GM15510 (cell line): ENCODE results near the gene NKD1.
A peak's percentile ranks its signal among the peaks of the same experiment; 100 is the strongest.

Experiments used
- POLR2A ChIP-seq: IDR thresholded peaks from 3 replicates; pipeline ENCODE4 v1.6.1; 2011; ENCODE audit warnings: borderline replicate concordance; ENCODE audit not compliant: insufficient read length; ENCODE audit errors: extremely low read depth

NKD1 gene

DNA sequence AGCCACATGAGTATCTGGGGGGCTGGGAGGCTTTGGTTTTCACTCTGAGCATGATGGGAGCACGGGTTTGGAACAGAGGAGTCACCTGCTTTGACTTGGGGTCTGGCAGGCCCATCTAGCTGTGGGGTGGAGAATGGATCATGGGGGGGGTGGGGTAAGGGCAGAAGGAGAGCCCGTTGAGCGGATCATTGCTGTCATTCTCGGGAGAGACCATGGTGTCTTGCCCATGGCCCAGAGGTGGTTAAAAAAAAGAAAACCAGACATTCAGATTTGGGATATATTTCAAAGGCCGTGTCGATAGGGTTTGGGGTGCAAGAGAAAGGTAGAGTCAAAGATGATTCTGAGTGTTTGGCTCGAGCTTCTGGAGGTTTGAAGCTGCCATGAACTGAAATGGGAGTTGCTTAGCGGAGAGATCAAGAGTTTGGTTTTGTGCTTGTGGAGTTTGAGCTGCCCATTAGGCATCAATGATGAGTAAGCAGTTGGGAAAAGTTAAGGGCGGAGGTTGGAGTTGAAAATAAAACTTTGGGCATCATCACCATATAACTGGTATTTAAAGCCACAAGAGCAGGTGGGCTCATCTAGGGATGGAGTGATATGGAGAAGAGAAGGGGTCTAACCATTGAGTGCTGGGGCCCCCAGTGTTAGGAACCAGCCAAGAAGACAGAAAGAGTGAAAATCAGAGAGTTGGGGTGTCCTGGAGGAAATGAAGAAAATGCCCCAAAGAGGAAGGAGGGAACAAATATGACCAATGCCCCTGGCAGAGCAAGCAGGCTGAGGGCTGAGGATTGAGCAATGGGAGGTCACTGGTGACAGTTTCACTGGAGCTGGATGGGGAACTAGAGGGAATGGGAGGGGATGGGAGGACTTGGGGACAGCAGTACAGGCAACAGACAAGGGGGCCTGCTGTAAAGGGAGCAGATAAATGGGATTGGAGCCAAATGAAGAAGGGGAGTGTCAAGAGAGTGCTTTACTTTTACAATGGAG lies 147.1 kb downstream of the NKD1 start:
- TF ChIP-seq POLR2A = no peak

DNA sequence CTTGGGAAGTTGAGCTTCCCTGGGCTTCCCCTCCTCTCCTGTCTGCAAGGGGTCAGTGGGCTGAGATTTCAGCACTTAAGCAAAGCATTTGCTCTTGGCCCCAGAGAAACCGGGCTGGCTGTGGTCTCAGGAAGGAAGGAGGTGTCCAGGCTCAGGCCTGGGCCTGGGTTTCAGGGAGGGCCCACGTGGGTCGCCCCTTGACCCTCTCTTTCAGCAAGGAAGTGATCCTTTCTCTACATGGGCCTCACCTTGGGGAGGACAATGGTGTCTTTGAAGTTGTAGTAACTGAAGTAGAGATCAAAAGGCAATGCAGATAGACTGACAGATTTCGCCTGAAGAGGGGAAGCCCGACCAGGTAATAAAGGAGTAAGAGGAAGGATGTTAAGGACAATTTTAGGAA lies 147.9 kb downstream of the NKD1 start:
- no peak for TF ChIP-seq POLR2A

DNA sequence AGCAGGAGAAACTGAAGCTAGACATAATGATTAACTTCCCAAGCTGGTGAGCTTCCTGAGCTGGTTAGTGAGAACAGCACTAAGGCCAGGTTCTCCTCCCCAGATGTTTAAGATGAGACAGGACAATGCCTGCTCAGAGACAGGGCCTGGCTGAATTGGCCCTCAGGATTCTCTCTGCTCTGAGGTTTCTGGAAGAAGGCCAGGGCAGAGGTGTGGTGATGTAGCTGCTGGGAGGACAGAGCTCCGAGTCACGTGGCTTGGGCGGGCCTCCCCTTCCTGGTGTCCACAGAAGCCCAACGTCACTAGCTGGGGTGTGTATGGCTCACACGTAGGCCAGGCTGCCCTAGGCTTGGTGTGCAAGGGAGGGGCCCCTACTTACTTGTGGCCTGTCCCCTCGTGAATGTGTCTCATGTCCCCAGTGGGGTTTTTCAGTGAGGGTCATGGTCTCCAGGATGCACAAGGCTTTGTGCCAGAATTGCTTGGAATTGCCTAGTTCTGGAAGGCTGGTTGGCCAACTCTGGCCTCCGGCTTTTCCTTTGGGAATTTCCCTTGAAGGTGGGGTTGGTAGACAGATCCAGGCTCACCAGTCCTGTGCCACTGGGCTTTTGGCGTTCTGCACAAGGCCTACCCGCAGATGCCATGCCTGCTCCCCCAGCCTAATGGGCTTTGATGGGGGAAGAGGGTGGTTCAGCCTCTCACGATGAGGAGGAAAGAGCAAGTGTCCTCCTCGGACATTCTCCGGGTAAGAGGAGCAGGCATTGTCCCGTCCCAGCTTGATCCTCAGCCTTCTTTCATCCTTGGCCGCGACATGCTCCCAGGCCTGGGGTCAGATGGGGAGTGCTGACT lies 148.6 kb downstream of the NKD1 start:
- peak; percentile 28 for TF ChIP-seq POLR2A

DNA sequence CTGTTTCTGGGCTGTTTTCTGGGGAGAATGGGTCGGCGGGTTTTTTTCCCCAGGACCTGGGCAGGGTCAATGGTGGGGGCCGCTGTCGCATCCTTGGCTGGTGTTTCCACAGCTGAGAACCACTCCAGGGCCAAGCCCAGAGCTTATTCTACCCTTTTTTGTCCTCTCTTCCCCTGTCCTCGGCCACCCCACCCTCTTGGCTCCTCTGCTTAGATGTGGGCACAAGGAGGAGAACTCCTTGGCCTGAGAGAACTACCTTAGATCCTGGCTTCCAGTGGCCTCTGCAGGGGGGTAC lies 149.2 kb downstream of the NKD1 start:
- TF ChIP-seq POLR2A = no peak

DNA sequence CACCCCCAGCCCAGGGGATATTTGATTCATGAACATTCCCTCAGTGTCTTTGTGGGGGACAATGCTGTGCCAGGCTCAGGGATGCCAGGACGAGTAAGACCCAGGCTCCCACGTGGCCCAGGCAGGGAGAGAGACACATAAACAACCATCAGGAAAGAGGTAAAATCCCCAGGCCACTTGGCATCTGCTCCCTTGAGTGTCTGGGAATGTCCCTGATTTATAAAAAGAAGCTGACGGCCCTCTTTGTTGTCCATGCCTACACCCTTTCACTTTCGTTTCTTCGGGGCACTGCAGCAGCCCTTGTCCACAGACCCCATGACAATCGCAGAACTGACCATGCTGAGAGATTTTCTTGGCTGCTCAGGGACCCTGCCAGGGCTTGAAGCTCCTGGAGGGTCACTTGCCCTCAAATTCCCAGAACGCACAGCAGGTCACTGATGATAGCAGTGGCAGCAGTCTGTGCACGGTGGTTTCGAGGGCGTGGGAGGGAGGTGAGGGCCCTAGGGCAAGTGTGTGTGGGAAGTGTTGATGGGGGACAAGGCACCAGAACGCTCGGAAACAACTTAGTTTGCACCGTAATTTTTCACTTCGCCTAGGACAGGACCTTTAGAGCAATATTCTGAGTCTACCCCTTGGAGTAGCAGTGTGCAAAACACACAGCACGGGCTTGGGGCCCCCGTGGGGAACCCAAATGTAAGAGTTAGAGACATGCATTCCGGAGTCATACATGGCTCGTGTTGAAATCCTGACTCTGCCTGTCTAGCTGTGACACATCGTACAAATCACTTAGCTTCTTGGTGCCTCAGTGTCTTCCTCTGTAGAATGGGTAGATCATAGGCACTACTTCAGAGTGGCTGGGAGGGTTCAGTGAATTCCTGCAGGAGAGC lies 149.9 kb downstream of the NKD1 start:
- no peak for TF ChIP-seq POLR2A
